H9 (cell line): ENCODE data around the gene CRTAP. TPM values are rescaled to one million over a fixed set of nuclear protein-coding genes. Genes with fewer than 3 reads are reported as not detected.
"Not testable (repeated sequence)": the region's sequence is repeated elsewhere in the genome, so short reads cannot be mapped to it uniquely, and the experiment has no call there.

Experiments used
- DNase-seq: peaks from one replicate; pipeline ENCODE4 v3.0.0-alpha.2; 2017
- H2AFZ ChIP-seq: one replicate; pipeline ENCODE4 v1.6.1; 2013; ENCODE audit warnings: mild to moderate bottlenecking, low read length, control low read depth, moderate library complexity
- H2AK5ac ChIP-seq: 2 replicates; pipeline ENCODE4 v1.6.1; 2013; ENCODE audit warnings: low read length, control low read depth, mixed read lengths; ENCODE audit not compliant: insufficient read length
- H2BK120ac ChIP-seq: one replicate; pipeline ENCODE4 v1.6.1; 2013; ENCODE audit warnings: low read depth, mild to moderate bottlenecking, low read length, control low read depth, inconsistent platforms; ENCODE audit not compliant: poor library complexity, severe bottlenecking
- H2BK12ac ChIP-seq: 2 replicates; pipeline ENCODE4 v1.6.1; 2013; ENCODE audit warnings: low read length, control low read depth, mixed read lengths, low read depth; ENCODE audit not compliant: insufficient read length
- H2BK15ac ChIP-seq: 2 replicates; pipeline ENCODE4 v1.6.1; 2013; ENCODE audit warnings: low read depth, low read length, control low read depth
- H2BK20ac ChIP-seq: one replicate; pipeline ENCODE4 v1.6.1; 2013; ENCODE audit warnings: low read depth, mild to moderate bottlenecking, low read length, control low read depth, inconsistent platforms; ENCODE audit not compliant: poor library complexity, severe bottlenecking
- H2BK5ac ChIP-seq: 2 replicates; pipeline ENCODE4 v1.6.1; 2013; ENCODE audit warnings: low read length, control low read depth, mixed read lengths; ENCODE audit not compliant: insufficient read length
- H3K14ac ChIP-seq: 2 replicates; pipeline ENCODE4 v1.6.1; 2013; ENCODE audit warnings: low read length, control low read depth; ENCODE audit not compliant: insufficient read depth
- H3K18ac ChIP-seq: 2 replicates; pipeline ENCODE4 v1.6.1; 2013; ENCODE audit warnings: low read depth, mild to moderate bottlenecking, mixed read lengths, low read length, control low read depth; ENCODE audit not compliant: insufficient read length
- H3K23ac ChIP-seq: 2 replicates; pipeline ENCODE4 v1.6.1; 2013; ENCODE audit warnings: low read length, control low read depth, mixed read lengths, low read depth; ENCODE audit not compliant: insufficient read length
- H3K23me2 ChIP-seq: 2 replicates; pipeline ENCODE4 v1.6.1; 2013; ENCODE audit warnings: low read depth, mild to moderate bottlenecking, mixed read lengths, low read length, control low read depth; ENCODE audit not compliant: insufficient read length, poor library complexity, severe bottlenecking
- H3K27ac ChIP-seq: 2 replicates; pipeline ENCODE4 v1.5.1; 2013; ENCODE audit warnings: low read length, control low read depth, mixed read lengths, low read depth; ENCODE audit not compliant: insufficient read length
- H3K27me3 ChIP-seq: 2 replicates; pipeline ENCODE4 v1.6.1; 2013; ENCODE audit warnings: low read length, control low read depth, inconsistent platforms; ENCODE audit not compliant: insufficient read depth
- H3K4ac ChIP-seq: 2 replicates; pipeline ENCODE4 v1.6.1; 2013; ENCODE audit warnings: low read depth, mild to moderate bottlenecking, control low read depth, inconsistent platforms, low read length, moderate library complexity
- H3K4me1 ChIP-seq: 2 replicates; pipeline ENCODE4 v1.6.1; 2013; ENCODE audit warnings: low read length, control low read depth, inconsistent platforms; ENCODE audit not compliant: insufficient read depth
- H3K4me2 ChIP-seq: 2 replicates; pipeline ENCODE4 v1.6.1; 2013; ENCODE audit warnings: low read length, control low read depth, mixed read lengths; ENCODE audit not compliant: insufficient read length, insufficient read depth
- H3K56ac ChIP-seq: 2 replicates; pipeline ENCODE4 v1.6.1; 2013; ENCODE audit warnings: low read depth, mild to moderate bottlenecking, mixed read lengths, low read length, control low read depth; ENCODE audit not compliant: insufficient read length
- H3K79me1 ChIP-seq: 2 replicates; pipeline ENCODE4 v1.6.1; 2013; ENCODE audit warnings: low read depth, mild to moderate bottlenecking, moderate library complexity, low read length, control low read depth, inconsistent platforms; ENCODE audit not compliant: insufficient read depth, poor library complexity, severe bottlenecking
- H3K79me2 ChIP-seq: 2 replicates; pipeline ENCODE4 v1.6.1; 2013; ENCODE audit warnings: low read length, control low read depth, inconsistent platforms; ENCODE audit not compliant: insufficient read depth
- H3K9ac ChIP-seq: 2 replicates; pipeline ENCODE4 v1.6.1; 2013; ENCODE audit warnings: low read length, control low read depth, mixed read lengths; ENCODE audit not compliant: insufficient read length; ENCODE audit errors: extremely low read depth
- H3K9me3 ChIP-seq: one replicate; pipeline ENCODE4 v1.6.1; 2013; ENCODE audit warnings: low read depth, low read length, inconsistent platforms; ENCODE audit not compliant: control insufficient read depth
- H3T11ph ChIP-seq: one replicate; pipeline ENCODE4 v1.6.1; 2013; ENCODE audit warnings: mild to moderate bottlenecking, low read length, control low read depth, inconsistent platforms
- H4K20me1 ChIP-seq: one replicate; pipeline ENCODE4 v1.6.1; 2013; ENCODE audit not compliant: control insufficient read depth, insufficient read length, insufficient read depth
- H4K5ac ChIP-seq: 2 replicates; pipeline ENCODE4 v1.6.1; 2013; ENCODE audit warnings: low read depth, mild to moderate bottlenecking, mixed read lengths, low read length, control low read depth; ENCODE audit not compliant: insufficient read length
- H4K8ac ChIP-seq: replicated peaks from 2 replicates; pipeline ENCODE4 v1.6.1; 2013; ENCODE audit warnings: low read length, control low read depth, mixed read lengths, low read depth; ENCODE audit not compliant: insufficient read length
- H4K91ac ChIP-seq: 2 replicates; pipeline ENCODE4 v1.6.1; 2013; ENCODE audit warnings: low read depth, mild to moderate bottlenecking, moderate library complexity, mixed read lengths, low read length, control low read depth; ENCODE audit not compliant: insufficient read length
- H3K27ac Mint-ChIP-seq, 3 experiments: 2 replicates in 2 of 3; 3 replicates in 1 of 3; pipeline ENCODE4 v1.8.0; 2020 to 2021; ENCODE audit warnings: mixed read lengths in 3 of 3, mild to moderate bottlenecking in 1 of 3, moderate library complexity in 1 of 3
- H3K27me3 Mint-ChIP-seq: 2 replicates; pipeline ENCODE4 v1.8.0; 2021; ENCODE audit warnings: low read depth, mild to moderate bottlenecking, moderate library complexity, mixed read lengths
- H3K36me3 Mint-ChIP-seq, 3 experiments: 2 replicates in 2 of 3; 3 replicates in 1 of 3; pipeline ENCODE4 v1.8.0; 2020 to 2021; ENCODE audit warnings: low read depth in 3 of 3, mixed read lengths in 3 of 3; ENCODE audit not compliant: insufficient read depth in 1 of 3
- H3K4me1 Mint-ChIP-seq, 2 experiments: 2 replicates each; pipeline ENCODE4 v1.8.0; 2020; ENCODE audit warnings: mixed read lengths in 2 of 2
- H3K4me3 Mint-ChIP-seq, 2 experiments: 2 replicates in 1 of 2; 3 replicates in 1 of 2; pipeline ENCODE4 v1.8.0; 2020 to 2021; ENCODE audit warnings: mild to moderate bottlenecking in 2 of 2, mixed read lengths in 2 of 2, moderate library complexity in 1 of 2
- H3K9me3 Mint-ChIP-seq, 2 experiments: 2 replicates in 1 of 2; 3 replicates in 1 of 2; pipeline ENCODE4 v1.8.0; 2020; ENCODE audit warnings: mild to moderate bottlenecking in 2 of 2, mixed read lengths in 2 of 2, moderate library complexity in 1 of 2
- WGBS: extraction: QIAGEN DNeasy Blood & Tissue Kit; methylation state at CpG from one replicate; pipeline ENCODE4 v1.1.7; 2013; ENCODE audit warnings: missing lambda C conversion rate, low lambda C conversion rate, mixed read lengths; ENCODE audit not compliant: insufficient read length; ENCODE audit errors: extremely low coverage; 5-methylcytosine and 5-hydroxymethylcytosine counted together
- total RNA-seq: library from RNA; stranded (reverse); gene quantifications from 2 replicates; pipeline ENCODE4 v1.2.1, GENCODE V29; 2021
- TF ChIP-seq, protein P1 (sequence below): fragments of 200-600 bp; sonication (generic); conservative IDR thresholded peaks from 3 replicates; pipeline ENCODE4 v1.8.0; 2021; ENCODE audit warnings: antibody characterized with exemption, mild to moderate bottlenecking

Gene CRTAP
- total RNA-seq, 1 experiment from 2014 or later = 159 TPM

DNA sequence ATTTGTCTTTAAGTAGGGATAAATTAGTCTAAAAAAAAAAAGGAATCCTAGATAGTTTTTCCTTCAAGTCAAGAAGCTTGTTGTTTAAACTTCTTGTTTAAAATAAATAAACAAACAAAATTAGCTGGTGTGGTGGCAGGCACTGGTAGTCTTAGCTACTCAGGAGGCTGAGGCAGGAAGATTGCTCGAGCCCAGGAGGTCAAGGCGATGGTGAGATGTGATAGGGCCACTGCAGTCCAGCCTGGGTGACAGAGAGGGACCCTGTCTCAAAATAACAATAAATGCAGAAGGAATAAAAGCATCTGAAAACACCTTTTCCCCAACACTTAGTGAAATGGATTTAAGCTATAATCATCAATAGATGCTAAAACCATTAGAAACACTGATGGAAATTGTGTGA lies 35.8 kb upstream of the CRTAP start:
- H4K20me1 ChIP-seq = no peaks in the 10 kb centered on the region
- no peaks in the 10 kb centered on the region for H3K4me1 ChIP-seq
- no peaks in the 10 kb centered on the region for H3K9me3 ChIP-seq
- no peak overlapping the region for H3K23ac ChIP-seq
- no peak overlapping the region for H3K4ac ChIP-seq
- no peaks in the 10 kb centered on the region for H3K9me3 Mint-ChIP-seq
- H3K27me3 Mint-ChIP-seq = no peaks in the 10 kb centered on the region
- H3K79me1 ChIP-seq = no peaks in the 10 kb centered on the region
- no peak overlapping the region for H3K4me3 Mint-ChIP-seq
- no peak overlapping the region for H3K9ac ChIP-seq
- WGBS = no CpG with 5 or more reads among the region's 2 CpGs
- no peak overlapping the region for H2BK20ac ChIP-seq
- H2BK12ac ChIP-seq = no peak overlapping the region
- H4K91ac ChIP-seq = no peak overlapping the region
- H3T11ph ChIP-seq = no peak overlapping the region
- no peak overlapping the region for H3K4me2 ChIP-seq
- no peaks in the 10 kb centered on the region; the same call in 1 of the 2 replicates for H3K79me2 ChIP-seq
- no peak overlapping the region for H4K5ac ChIP-seq
- peaks cover 0 to 6% (median 0%) of the 10 kb centered on the region in 3 experiments; a peak in 3 of 7 replicates for H3K36me3 Mint-ChIP-seq
- no peak overlapping the region for H3K14ac ChIP-seq
- no peak overlapping the region for H2AFZ ChIP-seq
- no peak overlapping the region for H3K56ac ChIP-seq
- H3K27ac ChIP-seq = no peak overlapping the region
- H2BK15ac ChIP-seq = no peak overlapping the region
- TF ChIP-seq, protein P1, sequence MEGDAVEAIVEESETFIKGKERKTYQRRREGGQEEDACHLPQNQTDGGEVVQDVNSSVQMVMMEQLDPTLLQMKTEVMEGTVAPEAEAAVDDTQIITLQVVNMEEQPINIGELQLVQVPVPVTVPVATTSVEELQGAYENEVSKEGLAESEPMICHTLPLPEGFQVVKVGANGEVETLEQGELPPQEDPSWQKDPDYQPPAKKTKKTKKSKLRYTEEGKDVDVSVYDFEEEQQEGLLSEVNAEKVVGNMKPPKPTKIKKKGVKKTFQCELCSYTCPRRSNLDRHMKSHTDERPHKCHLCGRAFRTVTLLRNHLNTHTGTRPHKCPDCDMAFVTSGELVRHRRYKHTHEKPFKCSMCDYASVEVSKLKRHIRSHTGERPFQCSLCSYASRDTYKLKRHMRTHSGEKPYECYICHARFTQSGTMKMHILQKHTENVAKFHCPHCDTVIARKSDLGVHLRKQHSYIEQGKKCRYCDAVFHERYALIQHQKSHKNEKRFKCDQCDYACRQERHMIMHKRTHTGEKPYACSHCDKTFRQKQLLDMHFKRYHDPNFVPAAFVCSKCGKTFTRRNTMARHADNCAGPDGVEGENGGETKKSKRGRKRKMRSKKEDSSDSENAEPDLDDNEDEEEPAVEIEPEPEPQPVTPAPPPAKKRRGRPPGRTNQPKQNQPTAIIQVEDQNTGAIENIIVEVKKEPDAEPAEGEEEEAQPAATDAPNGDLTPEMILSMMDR = no peak
- no peak overlapping the region for H4K8ac ChIP-seq
- H2BK120ac ChIP-seq = no peak overlapping the region
- H3K18ac ChIP-seq = no peak overlapping the region
- DNase-seq = no peak
- H2AK5ac ChIP-seq = no peak overlapping the region
- no peaks in the 10 kb centered on the region for H3K27me3 ChIP-seq
- H3K4me1 Mint-ChIP-seq = peaks cover 0 to 9% of the 10 kb centered on the region in 2 experiments; a peak in 3 of 4 replicates
- H3K23me2 ChIP-seq = no peaks in the 10 kb centered on the region
- H3K27ac Mint-ChIP-seq = no peak overlapping the region
- H2BK5ac ChIP-seq = no peak overlapping the region

DNA sequence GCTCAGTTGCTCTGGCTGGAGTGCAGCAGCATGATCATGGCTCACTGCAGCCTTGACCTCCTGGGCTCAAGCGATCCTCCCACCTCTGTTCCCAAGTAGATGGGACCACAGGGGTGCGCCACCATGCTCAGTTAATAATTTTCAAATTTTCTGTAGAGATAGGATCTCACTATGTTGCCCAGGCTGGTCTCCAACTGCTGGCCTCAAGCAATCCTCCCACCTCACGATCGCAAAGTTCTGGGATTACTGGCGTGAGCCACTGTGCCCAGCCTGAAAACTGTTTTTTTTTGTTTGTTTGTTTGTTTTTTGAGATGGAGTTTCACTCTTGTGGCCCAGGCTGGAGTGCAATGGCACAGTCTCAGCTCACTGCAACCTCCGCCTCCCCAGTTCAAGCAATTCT lies 34.0 kb upstream of the CRTAP start:
- H3K14ac ChIP-seq, H3K23ac ChIP-seq, H3K4ac ChIP-seq, H3K4me2 ChIP-seq, H3K23me2 ChIP-seq, H3K79me2 ChIP-seq, H2AK5ac ChIP-seq, H2BK20ac ChIP-seq, H3K27ac ChIP-seq, DNase-seq, H4K5ac ChIP-seq, H3K36me3 Mint-ChIP-seq, H3K9ac ChIP-seq, H3K79me1 ChIP-seq, H3K4me1 ChIP-seq, H3K56ac ChIP-seq, H3K9me3 ChIP-seq, H2BK12ac ChIP-seq, H4K8ac ChIP-seq, H2BK120ac ChIP-seq, H3K27me3 Mint-ChIP-seq, H3K27ac Mint-ChIP-seq, H3K18ac ChIP-seq, H3T11ph ChIP-seq, H4K20me1 ChIP-seq, H2BK5ac ChIP-seq, H3K4me3 Mint-ChIP-seq, H3K27me3 ChIP-seq, H3K9me3 Mint-ChIP-seq, H2BK15ac ChIP-seq, H2AFZ ChIP-seq, H4K91ac ChIP-seq: not testable (repeated sequence)
- H3K4me1 Mint-ChIP-seq = peaks cover 7 to 11% of the 10 kb centered on the region in 2 experiments
- no CpG with 5 or more reads among the region's 6 CpGs for WGBS
